Mesodermal cell (in vitro differentiated cells): ENCODE results near the gene MAMDC2.
A peak's percentile ranks its signal among the peaks of the same experiment; 100 is the strongest.

ENCODE experiments used
- H3K27ac ChIP-seq: 2 replicates; pipeline ENCODE4 v1.7.0; 2013; ENCODE audit warnings: mild to moderate bottlenecking, low read depth, low read length, moderate library complexity; ENCODE audit not compliant: severe bottlenecking
- H3K36me3 ChIP-seq: 2 replicates; pipeline ENCODE4 v1.7.1; 2013; ENCODE audit warnings: mild to moderate bottlenecking, low read length, moderate library complexity; ENCODE audit not compliant: control insufficient read depth, insufficient read depth
- H3K4me1 ChIP-seq: one replicate; pipeline ENCODE4 v1.7.1; 2013; ENCODE audit warnings: mild to moderate bottlenecking, low read length; ENCODE audit not compliant: insufficient read depth, control insufficient read depth, poor library complexity, severe bottlenecking
- H3K4me3 ChIP-seq: 2 replicates; pipeline ENCODE4 v1.7.0; 2013; ENCODE audit warnings: low read length, control low read depth, mild to moderate bottlenecking; ENCODE audit not compliant: insufficient read depth, poor library complexity, severe bottlenecking; ENCODE audit errors: extremely low read depth
- H3K9me3 ChIP-seq: 2 replicates; pipeline ENCODE4 v1.7.1; 2013; ENCODE audit warnings: mild to moderate bottlenecking, low read length, moderate library complexity; ENCODE audit not compliant: control insufficient read depth
- WGBS, 2 experiments: methylation state at CpG; one replicate each; pipeline ENCODE4 v1.1.5; 2013; ENCODE audit warnings: missing lambda C conversion rate in 2 of 2; ENCODE audit not compliant: insufficient coverage in 2 of 2; 5-methylcytosine and 5-hydroxymethylcytosine counted together

The MAMDC2 gene

GRCh38 chr9:70065572-70065971 lies 21.9 kb downstream of the MAMDC2 start:
- no peaks in the 10 kb centered on the region for H3K9me3 ChIP-seq
- H3K4me1 ChIP-seq = no peaks in the 10 kb centered on the region
- H3K36me3 ChIP-seq = peaks cover 8% of the 10 kb centered on the region
- no peak overlapping the region for H3K27ac ChIP-seq
- no CpG with 5 or more reads among the region's 2 CpGs for WGBS, 2 experiments
- no peak overlapping the region for H3K4me3 ChIP-seq

- no peak overlapping the region for H3K4me3 ChIP-seq
- no peaks in the 10 kb centered on the region for H3K4me1 ChIP-seq
- 86 to 95% methylated on average over 4 of the region's 4 CpGs for WGBS, 2 experiments
- no peaks in the 10 kb centered on the region for H3K36me3 ChIP-seq
- H3K27ac ChIP-seq = no peak overlapping the region
- no peaks in the 10 kb centered on the region for H3K9me3 ChIP-seq
Observed at GRCh38 chr9:70066418-70066817, 22.8 kb downstream of the MAMDC2 start.

GRCh38 chr9:70066874-70067273 lies 23.2 kb downstream of the MAMDC2 start:
- H3K36me3 ChIP-seq = no peaks in the 10 kb centered on the region
- H3K4me1 ChIP-seq = no peaks in the 10 kb centered on the region
- no peak overlapping the region for H3K27ac ChIP-seq
- WGBS, 2 experiments = 83 to 95% methylated on average over 1 to 2 of the region's 2 CpGs
- no peaks in the 10 kb centered on the region for H3K9me3 ChIP-seq
- H3K4me3 ChIP-seq = no peak overlapping the region

- H3K4me1 ChIP-seq = peaks cover 9% of the 10 kb centered on the region
- no peak overlapping the region for H3K4me3 ChIP-seq
- no peaks in the 10 kb centered on the region for H3K9me3 ChIP-seq
- 93% methylated on average over 2 of the region's 3 CpGs; no CpG with 5 or more reads in 1 of the 2 experiments for WGBS, 2 experiments
- H3K27ac ChIP-seq = no peak overlapping the region
- no peaks in the 10 kb centered on the region for H3K36me3 ChIP-seq
Observed at GRCh38 chr9:70069704-70070103, 26.1 kb downstream of the MAMDC2 start.

GRCh38 chr9:70073193-70073592 lies 29.5 kb downstream of the MAMDC2 start:
- Histone ChIP-seq H3K27ac (no peak overlapping the region), H3K9me3 (no peaks in the 10 kb centered on the region), H3K36me3 (no peaks in the 10 kb centered on the region), H3K4me1 (peaks cover 9% of the 10 kb centered on the region), H3K4me3 (no peak overlapping the region)
- 60% methylated on average over 1 of the region's 2 CpGs; no CpG with 5 or more reads in 1 of the 2 experiments for whole genome bisulfite sequencing, 2 experiments

GRCh38 chr9:70073756-70074155 lies 30.1 kb downstream of the MAMDC2 start:
- H3K4me1 ChIP-seq = peaks cover 9% of the 10 kb centered on the region
- no peaks in the 10 kb centered on the region for H3K36me3 ChIP-seq
- H3K27ac ChIP-seq = no peak overlapping the region
- H3K9me3 ChIP-seq = no peaks in the 10 kb centered on the region
- no peak overlapping the region for H3K4me3 ChIP-seq

- Histone ChIP-seq H3K4me1 (peaks cover 24% of the 10 kb centered on the region), H3K27ac (no peak overlapping the region), H3K9me3 (no peaks in the 10 kb centered on the region), H3K36me3 (no peaks in the 10 kb centered on the region), H3K4me3 (no peak overlapping the region)
- WGBS, 2 experiments = 83 to 100% methylated on average over 2 to 3 of the region's 3 CpGs
Observed at GRCh38 chr9:70076678-70077077, 33.0 kb downstream of the MAMDC2 start.

GRCh38 chr9:70079417-70080037 lies 35.9 kb downstream of the MAMDC2 start:
- Histone ChIP-seq H3K9me3 (no peaks in the 10 kb centered on the region), H3K27ac (no peak overlapping the region), H3K4me1 (peaks cover 16% of the 10 kb centered on the region), H3K36me3 (no peaks in the 10 kb centered on the region), H3K4me3 (no peak overlapping the region)
- WGBS, 2 experiments = no CpG with 5 or more reads among the region's 2 CpGs

GRCh38 chr9:70080481-70081119 lies 37.0 kb downstream of the MAMDC2 start:
- Histone ChIP-seq H3K4me1 (peaks cover 16% of the 10 kb centered on the region), H3K27ac (peak overlapping the region; percentile 80), H3K36me3 (no peaks in the 10 kb centered on the region), H3K9me3 (no peaks in the 10 kb centered on the region), H3K4me3 (no peak overlapping the region)
- WGBS, 2 experiments = 82 to 92% methylated on average over 3 to 5 of the region's 5 CpGs

GRCh38 chr9:70081120-70081495 lies 37.5 kb downstream of the MAMDC2 start:
- peak overlapping the region; percentile 80 for H3K27ac ChIP-seq
- H3K4me3 ChIP-seq = no peak overlapping the region
- no peaks in the 10 kb centered on the region for H3K9me3 ChIP-seq
- H3K4me1 ChIP-seq = peaks cover 16% of the 10 kb centered on the region
- no peaks in the 10 kb centered on the region for H3K36me3 ChIP-seq
- WGBS, 2 experiments = 80% methylated on average over 1 of the region's 1 CpG; no CpG with 5 or more reads in 1 of the 2 experiments

- Histone ChIP-seq H3K9me3 (no peaks in the 10 kb centered on the region), H3K27ac (no peak overlapping the region), H3K36me3 (no peaks in the 10 kb centered on the region), H3K4me3 (no peak overlapping the region), H3K4me1 (peaks cover 16% of the 10 kb centered on the region)
- no CpG with 5 or more reads among the region's 1 CpG for WGBS, 2 experiments
Observed at GRCh38 chr9:70083429-70083828, 39.8 kb downstream of the MAMDC2 start.
